K562 (cell line): ENCODE data around the gene SPATA16. TPM values are rescaled to one million over a fixed set of nuclear protein-coding genes. Genes with fewer than 3 reads are reported as not detected.

Experiments used
- ATAC-seq: fragments of 200-7000 bp; cut with Tn5 transposase; 3 replicates; pipeline ENCODE4 v1.9.1; 2020; ENCODE audit warnings: moderate library complexity
- BruUV-seq: library from RNA; stranded (reverse); fragments of 400-500 nt; replicated peaks from 2 replicates; lab custom pipeline; 2021; lab: Mats Ljungman, UMichigan
- CTCF ChIA-PET: fragments of 300-600 bp; formaldehyde crosslinking; extraction: SDS; loops from one replicate; lab custom pipeline; 2021; ENCODE audit warnings: low intra/inter-chr PET ratio; lab: Yijun Ruan, JAX
- POLR2A ChIA-PET: fragments of 300-600, 350-650 bp; sonication (Branson Sonifier 250); formaldehyde crosslinking; extraction: SDS; loops from one replicate; lab custom pipeline; 2021; ENCODE audit warnings: antibody characterized with exemption, inconsistent platforms; lab: Yijun Ruan, JAX
- DNase-seq, 4 experiments: peaks; one replicate each; pipeline versions ENCODE4 v3.0.0 to v3.0.0-alpha.2; 2011 to 2018; ENCODE audit warnings: low spot score in 3 of 4, mixed read lengths in 3 of 4; ENCODE audit errors: extremely low read depth in 1 of 4
- FAIRE-seq: peaks from 2 replicates; lab custom pipeline; 2011; peaks lifted over from hg19 to GRCh38; lab: Jason Lieb, UNC
- H2AFZ ChIP-seq: 2 replicates; pipeline ENCODE4 v1.6.0; 2011; ENCODE audit warnings: low read depth, low read length, control low read depth, inconsistent platforms
- H3K27ac ChIP-seq: fragments of 200-600 bp; 3 replicates; pipeline ENCODE4 v1.8.0; 2011; ENCODE audit warnings: low read depth, mild to moderate bottlenecking, control low read depth, inconsistent platforms, low read length, moderate library complexity, mixed read lengths; ENCODE audit errors: extremely low read depth
- H3K27me3 ChIP-seq, 2 experiments: fragments of 300-600 bp in 1 of 2; 2 replicates in 1 of 2; 3 replicates in 1 of 2; pipeline versions ENCODE4 v1.6.0 to v1.8.0; 2011; ENCODE audit warnings: inconsistent platforms in 2 of 2, low read length in 2 of 2, mild to moderate bottlenecking in 1 of 2, mixed read lengths in 1 of 2, moderate library complexity in 1 of 2; ENCODE audit not compliant: control insufficient read depth in 2 of 2, insufficient read depth in 2 of 2
- H3K36me3 ChIP-seq: fragments of 300-600 bp; 3 replicates; pipeline ENCODE4 v1.8.0; 2011; ENCODE audit warnings: mild to moderate bottlenecking, low read length, inconsistent platforms; ENCODE audit not compliant: control insufficient read depth, insufficient read depth
- H3K4me1 ChIP-seq, 2 experiments: fragments of 200-600 bp in 1 of 2; replicated peaks in 1 of 2; 2 replicates in 1 of 2; 3 replicates in 1 of 2; pipeline versions ENCODE4 v1.5.1 to v1.8.0; 2011; ENCODE audit warnings: inconsistent platforms in 2 of 2, low read length in 2 of 2, mild to moderate bottlenecking in 1 of 2, mixed read lengths in 1 of 2, moderate library complexity in 1 of 2; ENCODE audit not compliant: control insufficient read depth in 2 of 2, insufficient read depth in 2 of 2
- H3K4me2 ChIP-seq: 2 replicates; pipeline ENCODE4 v1.6.1; 2011; ENCODE audit warnings: low read length, control low read depth, inconsistent platforms, mixed read lengths; ENCODE audit not compliant: insufficient read depth
- H3K4me3 ChIP-seq: fragments of 200-600 bp; sonication (generic), shearing (Covaris generic); 2 replicates; pipeline ENCODE4 v1.5.1; 2016; ENCODE audit warnings: control low read depth, inconsistent platforms
- H3K79me2 ChIP-seq: fragments of 200-600 bp; 3 replicates; pipeline ENCODE4 v1.8.0; 2011; ENCODE audit warnings: low read length, inconsistent platforms; ENCODE audit not compliant: control insufficient read depth, insufficient read depth
- H3K9ac ChIP-seq, 2 experiments: 2 replicates each; pipeline versions ENCODE4 v1.6.0 to v1.6.1; 2011; ENCODE audit warnings: low read depth in 2 of 2, low read length in 2 of 2, control low read depth in 1 of 2, inconsistent platforms in 1 of 2, mild to moderate bottlenecking in 1 of 2, mixed read lengths in 1 of 2; ENCODE audit not compliant: insufficient read depth in 1 of 2
- H3K9me1 ChIP-seq: one replicate; pipeline ENCODE4 v1.6.0; 2011; ENCODE audit warnings: inconsistent platforms, mild to moderate bottlenecking, low read length, moderate library complexity; ENCODE audit not compliant: control insufficient read depth, insufficient read depth
- H3K9me3 ChIP-seq: replicated peaks from 2 replicates; pipeline ENCODE4 v1.5.1; 2011; ENCODE audit warnings: low read depth, low read length, inconsistent platforms; ENCODE audit not compliant: control insufficient read depth, insufficient read depth
- H4K20me1 ChIP-seq: replicated peaks from 2 replicates; pipeline ENCODE4 v1.6.1; 2011; ENCODE audit warnings: low read length, inconsistent platforms, mixed read lengths; ENCODE audit not compliant: control insufficient read depth, insufficient read depth
- CTCF ChIP-seq, 3 experiments: IDR thresholded peaks in 2 of 3; conservative IDR thresholded peaks in 1 of 3; 2 replicates each; pipeline ENCODE4 v1.5.1; 2011 to 2012; ENCODE audit warnings: low read length in 3 of 3, mild to moderate bottlenecking in 3 of 3, control low read depth in 2 of 3, improper control_type of control experiment in 1 of 3, inconsistent platforms in 1 of 3, low read depth in 1 of 3, mixed read lengths in 1 of 3, moderate library complexity in 1 of 3; ENCODE audit not compliant: insufficient read depth in 2 of 3
- HMGN3 ChIP-seq: IDR thresholded peaks from 2 replicates; pipeline ENCODE4 v1.6.1; 2011; ENCODE audit warnings: borderline replicate concordance, low read depth, mild to moderate bottlenecking, mixed read lengths, low read length; ENCODE audit not compliant: insufficient read length; ENCODE audit errors: extremely low read depth
- HNRNPUL1 ChIP-seq: fragments of 200-400 bp; formaldehyde crosslinking; IDR thresholded peaks from 2 replicates; pipeline ENCODE4 v1.6.1; 2017; ENCODE audit warnings: low read length
- POU5F1 ChIP-seq: fragments of 150-350 bp; IDR thresholded peaks from 2 replicates; pipeline ENCODE4 v1.6.1; 2014; ENCODE audit warnings: borderline replicate concordance, low read length, low read depth, mild to moderate bottlenecking; ENCODE audit not compliant: partially characterized antibody
- RBM15 ChIP-seq: fragments of 200-400 bp; formaldehyde crosslinking; IDR thresholded peaks from 2 replicates; pipeline ENCODE4 v1.6.1; 2018; ENCODE audit warnings: mild to moderate bottlenecking, low read length, moderate library complexity; ENCODE audit not compliant: insufficient read depth
- RBM25 ChIP-seq: fragments of 200-400 bp; formaldehyde crosslinking; IDR thresholded peaks from 2 replicates; pipeline ENCODE4 v1.6.1; 2018; ENCODE audit warnings: low read length, low read depth, moderate library complexity; ENCODE audit not compliant: severe bottlenecking
- STAT5B ChIP-seq: fragments of 250-450 bp; sonication (Bioruptor Pico); IDR thresholded peaks from 2 replicates; pipeline ENCODE4 v1.8.0; 2021; ENCODE audit warnings: mild to moderate bottlenecking, inconsistent platforms
- ZBTB40 ChIP-seq, 2 experiments: fragments of 450-650 bp in 1 of 2; sonication (generic) in 1 of 2; formaldehyde crosslinking in 1 of 2; IDR thresholded peaks; 2 replicates each; pipeline versions ENCODE4 v1.7.1 to v1.9.0; 2016 to 2022; ENCODE audit warnings: inconsistent platforms in 1 of 2, mild to moderate bottlenecking in 1 of 2, missing genetic modification reagents in 1 of 2
- ZEB2 ChIP-seq: fragments of 450-650 bp; IDR thresholded peaks from 2 replicates; pipeline ENCODE4 v1.6.1; 2016
- ZNF316 ChIP-seq: fragments of 450-650 bp; IDR thresholded peaks from 2 replicates; pipeline ENCODE4 v1.6.1; 2016
- WGBS: fragments of 100-300 bp; shearing (Covaris generic); methylation state at CpG from one replicate; pipeline ENCODE4 v1.1.6; 2016; ENCODE audit warnings: low coverage, mixed read lengths; ENCODE audit not compliant: insufficient coverage; ENCODE audit errors: missing lambda C conversion rate; 5-methylcytosine and 5-hydroxymethylcytosine counted together
- in situ Hi-C: fragments of 300-500 bp; cut with MboI; formaldehyde crosslinking; loops from 4 replicates; pipeline ENCODE4 v1.15.0; 2018; ENCODE audit warnings: inconsistent platforms, mixed read lengths
- intact Hi-C: fragments of 100-400 bp; cut with micrococcal nuclease; formaldehyde crosslinking; loops from 2 replicates; pipeline ENCODE4 v1.14.2; 2022
- polyA plus RNA-seq, 8 experiments: library from polyadenylated mRNA; depleted of rRNA in 4 of 8; stranded (reverse) in 5 of 8; unstranded in 3 of 8; fragments of >200 nt; fragmentation: Nextera tagmentation in 2 of 8; fragmentation: Illumina TruSeq in 1 of 8; extraction: Ambion mirVana in 2 of 8; extraction: Trizol in 1 of 8; gene quantifications; 2 replicates each; pipeline versions ENCODE4 v1.2.1 to v1.2.3, GENCODE V29; 2011 to 2014; ENCODE audit warnings: inconsistent platforms in 1 of 8, missing spikeins in 1 of 8
- total RNA-seq, 7 experiments: library from RNA; depleted of rRNA in 6 of 7; stranded (reverse); fragments of >200 nt in 6 of 7; fragmentation: Illumina TruSeq in 2 of 7; extraction: Trizol in 2 of 7; gene quantifications; 2 replicates each; pipeline versions ENCODE4 v1.2.1 to v1.2.3, GENCODE V29; 2011 to 2021; ENCODE audit warnings: low replicate concordance in 1 of 7

The SPATA16 gene
- total and polyA plus RNA-seq, 9 of the 15 experiments (the other 6 are each of a cell fraction or from before 2014, with no cell fraction given): not detected

- H4K20me1 ChIP-seq: no peaks in the 10 kb centered on the region
- in situ Hi-C loops: no loop called here
- H3K79me2 ChIP-seq: no peaks in the 10 kb centered on the region
- no peak overlapping the region for H3K4me3 ChIP-seq
- H3K9me3 ChIP-seq: no peaks in the 10 kb centered on the region
- no peak overlapping the region for H3K9ac ChIP-seq
- 44% methylated on average over 3 of the region's 3 CpGs for WGBS
- H3K9me1 ChIP-seq: no peaks in the 10 kb centered on the region
- FAIRE-seq: no peak
- intact Hi-C loops: loop anchor here (10.0 kb wide), 1 partner anchor 244 kb away; no protein-coding TSS in a partner anchor
- ChIA-PET CTCF (no interaction called here), POLR2A (no interaction called here)
- no TSS peak for BruUV-seq
- H3K27me3 ChIP-seq: no peaks in the 10 kb centered on the region
- no peaks in the 10 kb centered on the region for H3K36me3 ChIP-seq
- peak overlapping the region; percentile 54; the same call in 1 of the 3 replicates for H3K27ac ChIP-seq
- ATAC-seq: no peak
- no peak overlapping the region; the same call in 1 of the 2 replicates for H3K4me2 ChIP-seq
- no peak for DNase-seq
- peaks cover 0 to 19% of the 10 kb centered on the region in 2 experiments; a peak in 3 of 5 replicates for H3K4me1 ChIP-seq
- H2AFZ ChIP-seq: peak overlapping the region; percentile 82
- peak; percentile 54 for TF ChIP-seq ZNF316
- no peak for TF ChIP-seq STAT5B (CRISPR knock-in tag)
- TF ChIP-seq POU5F1: no peak
- TF ChIP-seq RBM15: no peak
- TF ChIP-seq HNRNPUL1: no peak
- TF ChIP-seq ZEB2: no peak
- TF ChIP-seq ZBTB40 (IDR thresholded peaks at IDR 0.05): 0 out of 2 replicates have a peak, but pooled peaks have one; percentile 16
- no peak for TF ChIP-seq ZBTB40 (CRISPR knock-in tag; IDR thresholded peaks at IDR 0.05)
- no peak for TF ChIP-seq HMGN3
- no peak for TF ChIP-seq CTCF (IDR thresholded peaks at IDR 0.05 in 2 of 3, conservative IDR thresholded peaks at IDR 0.05 in 1 of 3; ENCODE audit: insufficient read depth in 2 of 3, low read depth in 1 of 3, low read length in 3 of 3)
- no peak for TF ChIP-seq RBM25
Observed at GRCh38 chr3:172918568-172919296, 222.3 kb downstream of the SPATA16 start.
